ENCODE results near the gene SAMD7.

SAMD7 gene

DNA sequence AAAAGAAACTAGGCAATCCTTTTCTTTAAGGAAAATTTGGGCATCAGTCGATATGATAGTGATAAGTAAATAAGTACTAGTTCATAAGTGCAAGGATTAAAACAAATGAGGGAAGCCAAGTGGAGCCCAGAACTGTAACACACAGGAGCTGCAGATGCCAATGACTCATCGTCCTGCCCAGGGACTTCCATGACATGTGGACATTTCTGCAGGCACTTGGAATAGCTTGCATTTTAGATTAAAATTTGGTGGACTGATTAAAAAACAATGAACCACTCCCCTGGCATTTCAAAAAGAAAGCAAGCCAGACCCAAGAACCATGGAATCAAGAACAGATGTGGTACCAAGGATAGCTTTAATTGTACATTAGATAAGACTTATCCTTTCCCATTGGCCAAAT lies 2.9 kb downstream of the SAMD7 start:
- FAIRE-seq, result no peak

DNA sequence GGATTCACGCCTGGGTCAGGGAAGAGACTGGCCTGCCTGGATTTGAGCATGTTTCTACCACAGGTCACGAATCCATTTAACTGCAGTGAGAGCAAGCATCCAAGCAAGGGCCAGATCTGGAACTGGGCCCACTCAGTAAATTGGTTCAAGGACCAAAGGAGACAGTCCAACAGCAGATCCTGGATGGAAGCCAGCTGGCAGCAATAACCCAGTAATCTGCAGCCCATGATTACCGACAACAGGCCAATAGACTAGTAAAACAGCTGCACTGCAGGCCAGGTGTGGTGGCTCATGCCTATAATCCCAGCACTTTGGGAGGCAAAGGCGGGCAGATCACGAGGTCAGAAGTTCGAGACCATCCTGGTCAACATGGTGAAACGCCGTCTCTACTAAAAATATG lies 11.8 kb downstream of the SAMD7 start:
- no peak for FAIRE-seq

DNA sequence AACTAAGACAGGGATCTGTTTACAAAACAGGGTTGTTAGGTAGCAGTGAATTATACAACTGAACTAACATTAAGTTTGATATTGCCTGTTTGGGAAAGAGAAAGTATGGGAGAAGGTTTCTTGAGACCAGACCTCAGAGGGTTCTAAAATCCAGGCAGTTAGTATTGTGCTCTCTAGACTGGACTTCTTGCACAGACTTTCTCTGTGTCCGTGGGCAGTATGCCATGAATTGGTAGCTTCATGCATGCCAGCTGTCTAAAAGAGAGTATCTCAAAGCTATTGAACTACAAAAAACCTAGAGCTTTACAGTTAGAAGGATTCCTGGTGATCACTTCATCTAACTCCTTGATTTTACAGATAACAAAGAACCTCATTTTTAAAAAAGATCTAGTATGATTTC lies 12.5 kb downstream of the SAMD7 start:
- FAIRE-seq, result no peak

DNA sequence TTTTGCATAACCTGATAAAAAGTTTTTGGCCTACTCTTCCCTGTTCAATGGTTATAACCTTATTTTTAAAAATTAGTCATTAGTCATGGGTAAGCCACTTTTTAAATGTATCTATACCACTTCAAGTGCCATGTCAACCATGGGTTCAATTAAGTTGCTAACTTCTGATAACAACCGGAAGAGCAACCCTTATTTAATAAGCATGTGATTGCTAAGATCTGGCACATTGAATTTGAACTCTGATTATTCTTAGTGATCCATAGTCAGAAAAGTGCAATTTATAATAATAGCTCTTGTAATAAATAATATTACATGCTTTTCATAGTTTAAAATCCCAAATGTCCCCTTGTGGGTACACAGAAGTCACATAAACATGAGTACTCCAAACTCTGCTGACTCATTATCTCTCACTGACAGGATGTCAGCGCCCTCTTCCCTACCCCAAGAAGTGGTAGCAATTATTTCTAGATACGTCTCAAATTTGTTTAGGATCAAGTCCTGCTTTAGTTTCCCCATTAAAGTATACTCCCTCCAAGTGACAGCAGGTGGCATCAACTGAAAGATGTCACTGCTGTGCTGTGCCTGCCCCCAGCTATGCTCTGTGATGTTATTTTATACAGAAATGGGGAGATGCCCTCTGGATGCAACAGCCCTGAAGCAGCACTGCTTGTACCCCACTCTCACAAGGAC lies 18.6 kb downstream of the SAMD7 start:
- FAIRE-seq, result no peak

DNA sequence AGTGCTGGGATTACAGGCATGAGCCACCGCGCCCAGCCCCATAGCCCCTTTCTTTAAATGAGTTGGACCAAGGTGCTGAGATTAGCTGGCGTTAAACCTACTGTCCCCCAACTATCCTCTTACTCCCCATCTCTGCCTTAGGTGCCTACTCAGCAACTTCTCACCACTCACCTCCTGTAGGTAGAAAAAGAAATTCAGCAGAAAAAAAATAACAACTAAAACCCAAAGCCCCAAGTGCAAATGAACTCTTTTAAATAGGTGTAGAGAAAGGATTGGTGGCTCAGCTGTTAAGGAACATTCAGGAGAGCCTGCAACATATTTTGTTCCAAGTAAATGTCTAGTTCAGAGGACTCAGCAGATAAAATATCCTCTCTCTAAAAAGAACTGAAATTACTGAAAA lies 19.5 kb downstream of the SAMD7 start:
- no peak for FAIRE-seq

DNA sequence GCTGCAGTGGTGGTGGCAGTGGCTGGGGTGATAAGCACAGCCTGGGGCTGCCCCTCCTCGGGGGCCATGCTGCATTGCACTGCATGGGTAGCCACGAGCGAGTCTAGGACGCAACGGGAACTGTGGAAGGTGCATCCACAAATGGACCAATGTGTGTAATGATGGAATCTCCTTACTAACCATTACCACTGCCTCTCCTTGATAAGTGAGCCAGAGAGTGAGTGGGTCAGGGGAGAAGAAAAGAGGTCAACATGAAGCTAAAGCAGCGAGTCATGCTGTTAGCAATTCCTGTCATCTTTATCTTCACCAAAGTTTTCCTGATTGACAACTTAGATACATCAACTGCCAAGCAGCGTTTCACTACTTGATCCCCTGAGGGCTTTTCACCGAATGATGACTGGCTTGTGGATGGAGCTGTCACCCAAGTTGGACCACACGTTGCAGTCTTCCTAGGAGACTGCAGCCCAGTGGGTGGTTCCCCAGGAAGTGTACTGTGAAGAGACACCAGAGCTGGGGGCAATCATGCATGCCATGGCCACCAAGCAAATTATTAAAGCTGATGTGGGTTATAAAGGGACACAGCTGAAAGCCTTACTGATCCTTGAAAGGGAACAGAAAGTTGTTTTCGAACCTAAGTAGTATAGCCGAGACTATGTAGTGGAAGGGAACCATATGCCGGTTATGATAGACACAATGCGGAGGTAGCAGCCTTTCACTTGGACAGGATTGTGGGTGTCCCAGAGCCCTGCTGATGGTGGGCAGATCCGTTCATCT lies 20.6 kb downstream of the SAMD7 start:
- FAIRE-seq, result no peak

DNA sequence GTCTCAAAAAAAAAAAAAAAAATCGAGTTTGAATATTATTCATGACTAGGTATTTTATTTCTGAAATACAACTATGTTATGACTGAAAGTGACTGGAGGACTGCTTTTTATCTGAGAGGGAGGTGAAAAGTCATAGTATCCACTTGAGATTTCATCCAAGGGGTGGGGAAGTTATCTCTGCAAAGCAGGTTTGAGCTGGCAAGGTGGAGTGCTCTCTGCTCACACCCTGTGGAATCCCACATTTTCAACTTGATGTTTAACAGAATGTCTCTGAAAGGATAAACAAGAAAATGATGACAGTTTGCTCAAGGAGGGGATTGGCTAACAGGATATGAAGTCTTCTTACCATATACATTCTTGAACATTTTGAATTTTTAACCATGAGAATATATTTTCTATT lies 27.9 kb downstream of the SAMD7 start:
- no peak for FAIRE-seq

DNA sequence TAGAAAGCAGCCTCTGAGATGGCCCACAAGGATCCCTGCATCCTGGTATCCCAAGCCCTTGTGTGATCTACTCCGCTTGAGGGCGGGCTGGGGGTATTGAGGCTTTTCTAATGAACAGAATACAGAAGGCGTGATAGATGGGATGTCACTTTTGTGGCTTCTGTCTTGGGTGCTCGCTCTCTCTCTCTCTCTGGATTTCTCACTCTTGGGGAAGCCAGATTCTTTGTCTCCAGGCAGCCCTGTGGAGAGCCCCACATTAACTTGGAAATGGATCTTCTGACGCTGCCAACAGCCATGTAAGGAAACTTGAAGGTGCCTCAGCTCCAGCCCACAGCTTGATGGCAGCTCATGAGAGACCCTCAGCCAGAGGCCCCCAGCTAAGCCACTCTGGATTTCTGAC lies 28.4 kb downstream of the SAMD7 start:
- no peak for FAIRE-seq

DNA sequence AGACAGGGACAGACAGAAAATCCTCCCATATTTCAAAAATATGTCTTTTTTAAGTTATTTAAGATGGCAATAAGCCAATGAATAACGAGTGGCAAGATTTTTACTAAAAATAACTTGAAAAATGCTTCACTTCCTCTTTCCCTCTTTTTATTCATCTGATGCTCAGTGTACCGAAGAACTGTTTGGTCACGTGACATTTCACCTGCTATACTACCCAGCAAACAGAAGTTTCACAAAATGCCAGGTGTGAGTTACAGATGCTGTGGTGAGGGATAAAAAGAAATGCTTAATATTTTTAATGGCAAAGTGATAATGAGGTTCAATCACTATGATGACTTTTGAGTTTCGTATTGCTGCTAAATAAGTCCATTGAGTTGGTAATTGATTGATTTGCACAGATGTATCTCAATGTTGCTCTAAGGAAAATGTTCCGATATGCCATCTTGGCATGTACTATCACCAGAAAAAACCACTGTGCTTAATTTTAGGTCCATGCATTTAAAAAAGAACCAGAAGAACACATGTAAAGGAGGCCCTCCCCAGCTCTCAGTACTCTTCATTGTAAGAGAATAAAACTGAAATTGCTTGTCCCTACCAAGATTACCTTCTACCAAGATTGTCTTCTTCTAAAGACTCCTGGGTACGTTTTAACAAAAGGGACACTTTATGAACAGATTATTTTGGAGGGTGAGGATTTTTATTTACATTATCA lies 29.3 kb downstream of the SAMD7 start:
- no peak for FAIRE-seq

DNA sequence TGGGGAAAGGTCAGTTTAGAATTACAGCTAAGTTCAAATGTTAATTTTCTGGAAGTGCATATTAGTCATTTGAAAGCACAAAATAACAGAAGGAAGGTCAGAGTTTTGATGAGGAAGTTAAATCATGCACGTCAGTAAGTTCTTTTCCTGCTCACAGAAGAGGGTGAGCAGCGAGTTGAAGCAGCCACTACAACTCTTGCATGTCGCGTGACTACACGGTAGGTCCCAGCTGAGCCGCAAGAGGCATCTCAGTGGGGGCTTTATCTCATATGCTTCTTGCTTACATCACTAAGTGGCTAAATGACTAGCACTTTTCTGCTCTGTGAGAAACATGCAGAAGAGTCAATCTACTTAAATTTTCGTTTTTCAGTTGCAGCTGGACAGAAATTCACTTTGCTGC lies 33.9 kb downstream of the SAMD7 start:
- FAIRE-seq, result no peak

DNA sequence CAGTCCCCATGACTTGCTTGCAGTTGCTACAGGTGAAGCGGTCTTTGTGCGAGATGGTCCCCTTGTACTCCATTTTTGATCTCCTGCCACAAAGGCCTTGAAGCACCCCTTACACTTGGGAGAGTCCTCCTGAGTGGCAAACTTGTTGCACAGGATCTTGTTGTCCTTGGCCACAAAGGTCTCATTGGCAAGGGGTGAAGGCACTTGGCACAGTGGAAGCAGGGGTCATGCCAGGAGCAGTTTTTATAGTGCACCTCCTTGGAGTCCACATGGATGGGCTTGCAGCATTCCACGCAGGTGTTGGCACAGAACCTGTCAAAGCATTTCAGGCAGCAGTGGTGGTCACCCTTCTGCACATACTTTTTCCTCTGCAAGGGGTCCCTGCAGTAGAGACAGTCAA lies 35.0 kb downstream of the SAMD7 start:
- FAIRE-seq, result no peak

DNA sequence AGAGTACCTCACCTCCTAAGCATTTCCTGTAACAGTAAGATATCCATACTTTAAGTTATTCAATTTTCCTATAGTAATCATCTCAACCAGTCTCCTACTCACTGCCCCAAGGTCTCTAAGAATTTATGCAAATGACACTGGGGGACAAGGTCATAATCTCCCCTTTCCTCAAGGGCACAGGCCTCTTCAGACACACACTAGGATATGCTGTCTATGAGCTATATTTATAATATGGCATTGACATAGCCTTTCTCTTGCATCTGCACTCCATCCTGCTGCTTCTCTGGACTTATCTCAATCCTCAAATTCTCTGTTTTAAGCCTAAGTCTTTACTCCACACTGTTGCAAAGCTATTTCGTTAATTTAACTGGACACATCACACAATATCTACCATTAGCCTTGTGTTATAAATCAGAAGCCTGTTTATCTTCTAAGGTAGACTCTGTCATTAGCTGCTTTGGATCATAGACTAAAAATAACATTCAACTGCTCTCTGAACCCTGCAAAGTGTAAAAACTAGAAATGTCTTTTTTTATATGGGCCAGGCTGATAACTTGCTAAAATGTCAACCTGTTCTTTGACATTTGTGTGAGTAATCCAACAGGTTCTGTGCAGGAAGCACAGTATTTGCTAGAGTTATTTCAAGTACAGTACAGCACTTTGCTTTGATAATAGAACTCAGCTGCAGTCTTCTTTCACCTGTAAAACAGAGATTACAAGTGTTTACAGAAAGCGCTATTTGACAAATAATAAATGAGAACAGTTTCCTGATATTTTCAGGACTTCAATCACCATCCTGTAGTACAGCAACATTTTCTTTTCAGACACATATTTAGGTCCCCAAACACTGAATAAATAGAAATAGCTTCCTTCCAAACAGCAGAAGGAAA lies 37.4 kb downstream of the SAMD7 start:
- no peak for FAIRE-seq

DNA sequence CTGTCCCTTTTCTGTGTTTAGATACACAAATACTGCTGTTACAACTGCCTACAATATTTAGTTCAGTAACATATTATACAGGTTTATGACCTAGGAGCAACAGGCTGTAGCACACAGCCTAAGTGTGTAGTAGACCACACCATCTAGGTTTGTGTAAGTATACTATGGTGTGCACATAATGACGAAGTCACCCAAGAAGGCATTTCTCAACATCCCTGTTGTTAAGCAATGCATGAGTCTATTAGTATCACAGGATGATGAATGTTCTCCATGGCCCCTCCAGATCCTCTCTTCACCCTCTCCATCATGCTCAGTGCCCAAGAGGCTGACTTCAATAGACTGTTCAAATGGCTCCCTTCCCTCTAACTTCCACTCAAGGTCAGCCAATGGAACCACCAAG lies 40.7 kb downstream of the SAMD7 start:
- no peak for FAIRE-seq

DNA sequence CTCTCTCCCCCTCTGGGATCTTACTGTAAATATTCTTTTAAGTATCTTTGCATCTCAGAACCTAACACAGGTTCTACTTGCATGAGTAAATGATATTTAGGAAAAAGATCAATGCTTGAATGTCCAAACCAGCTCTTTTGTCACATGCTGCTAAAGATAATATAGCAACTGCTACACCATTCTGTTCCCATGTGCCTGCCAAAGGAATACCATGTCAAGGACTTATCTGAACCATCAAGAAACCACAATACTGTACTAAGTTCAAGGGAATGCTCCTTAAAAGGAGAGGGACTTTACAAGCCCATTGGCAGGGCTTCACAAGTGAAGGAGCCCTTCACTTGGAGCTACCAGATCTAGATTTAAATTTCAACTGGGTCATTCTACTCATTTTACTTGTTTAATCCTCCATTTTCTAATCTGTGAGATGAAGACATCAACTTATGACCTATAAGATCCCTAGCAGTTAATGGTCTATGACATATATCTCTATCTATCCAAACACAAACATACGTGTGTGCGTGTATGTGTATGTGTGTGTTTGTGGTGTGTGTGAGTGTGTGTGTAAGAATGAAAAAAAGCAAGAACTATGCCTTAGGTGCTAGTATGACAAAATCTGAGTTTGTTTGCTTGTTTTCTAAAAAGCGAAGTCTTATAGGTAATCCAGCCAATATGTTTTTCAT lies 42.2 kb downstream of the SAMD7 start:
- FAIRE-seq, result no peak

DNA sequence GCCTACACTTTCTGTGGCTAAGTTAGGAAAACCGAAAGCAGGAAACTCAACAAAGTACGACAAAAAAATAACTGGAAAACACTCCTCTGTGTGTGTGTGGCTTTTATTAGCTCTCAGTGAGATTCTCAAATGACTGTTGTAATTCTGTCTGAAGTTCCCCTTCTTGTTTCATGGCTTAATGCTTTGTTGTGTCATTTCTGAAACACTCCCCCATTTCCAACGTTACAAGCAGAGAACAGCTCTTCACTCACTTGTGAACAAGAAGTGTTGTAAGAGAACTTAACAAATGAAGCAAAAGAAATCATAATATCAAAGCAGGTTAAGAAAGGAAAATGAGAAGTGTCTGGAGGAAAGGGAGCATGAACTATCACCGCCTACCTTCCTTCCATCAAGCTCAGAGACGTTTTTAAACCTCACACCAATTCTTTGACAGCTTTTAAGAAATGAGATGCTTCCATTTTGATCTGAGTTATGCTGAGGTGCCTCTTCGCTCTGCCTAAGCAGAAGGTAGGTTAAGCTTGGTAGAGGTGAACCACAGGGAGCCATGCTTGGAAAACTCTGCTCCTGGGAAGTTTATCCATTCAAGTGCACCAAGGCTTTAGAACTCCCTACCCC lies 42.9 kb downstream of the SAMD7 start:
- FAIRE-seq, result no peak

DNA sequence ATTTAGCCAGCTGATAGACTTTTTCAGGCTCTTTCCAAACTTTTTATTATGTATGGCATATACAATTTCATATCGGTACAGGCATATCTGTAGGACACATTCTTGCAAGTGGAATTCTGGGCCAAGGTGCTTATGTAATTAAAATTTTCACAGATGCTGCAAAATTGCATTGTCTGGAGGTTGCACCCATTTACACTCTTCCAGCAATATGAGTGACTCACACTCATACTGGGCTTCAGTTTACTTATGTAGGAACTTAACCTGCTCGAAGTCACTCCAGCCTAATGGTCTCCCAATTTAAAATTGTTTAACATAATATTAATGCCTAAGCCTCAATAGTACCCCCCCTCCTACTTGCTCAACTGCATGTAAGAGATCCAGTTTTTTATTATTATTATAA lies 44.0 kb downstream of the SAMD7 start:
- FAIRE-seq, result no peak

DNA sequence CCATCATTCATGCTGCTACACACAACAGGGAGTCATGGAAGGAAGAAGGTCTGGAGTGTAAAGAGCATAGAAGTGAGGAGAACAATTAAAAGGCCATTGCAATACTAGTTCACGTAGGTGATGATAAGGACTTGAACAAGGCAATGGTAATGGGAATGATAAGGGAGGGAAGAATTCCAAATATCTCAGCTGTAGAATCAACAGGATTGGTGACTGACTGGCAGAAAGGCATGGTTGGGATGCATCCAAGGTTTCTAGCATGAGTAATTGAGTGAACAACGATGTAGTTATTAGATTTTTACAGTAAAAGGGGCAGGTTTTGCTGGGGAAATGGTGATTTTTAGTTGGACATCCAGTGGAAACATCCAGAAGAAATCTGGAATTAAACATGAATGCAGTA lies 52.8 kb downstream of the SAMD7 start:
- no peak for FAIRE-seq

DNA sequence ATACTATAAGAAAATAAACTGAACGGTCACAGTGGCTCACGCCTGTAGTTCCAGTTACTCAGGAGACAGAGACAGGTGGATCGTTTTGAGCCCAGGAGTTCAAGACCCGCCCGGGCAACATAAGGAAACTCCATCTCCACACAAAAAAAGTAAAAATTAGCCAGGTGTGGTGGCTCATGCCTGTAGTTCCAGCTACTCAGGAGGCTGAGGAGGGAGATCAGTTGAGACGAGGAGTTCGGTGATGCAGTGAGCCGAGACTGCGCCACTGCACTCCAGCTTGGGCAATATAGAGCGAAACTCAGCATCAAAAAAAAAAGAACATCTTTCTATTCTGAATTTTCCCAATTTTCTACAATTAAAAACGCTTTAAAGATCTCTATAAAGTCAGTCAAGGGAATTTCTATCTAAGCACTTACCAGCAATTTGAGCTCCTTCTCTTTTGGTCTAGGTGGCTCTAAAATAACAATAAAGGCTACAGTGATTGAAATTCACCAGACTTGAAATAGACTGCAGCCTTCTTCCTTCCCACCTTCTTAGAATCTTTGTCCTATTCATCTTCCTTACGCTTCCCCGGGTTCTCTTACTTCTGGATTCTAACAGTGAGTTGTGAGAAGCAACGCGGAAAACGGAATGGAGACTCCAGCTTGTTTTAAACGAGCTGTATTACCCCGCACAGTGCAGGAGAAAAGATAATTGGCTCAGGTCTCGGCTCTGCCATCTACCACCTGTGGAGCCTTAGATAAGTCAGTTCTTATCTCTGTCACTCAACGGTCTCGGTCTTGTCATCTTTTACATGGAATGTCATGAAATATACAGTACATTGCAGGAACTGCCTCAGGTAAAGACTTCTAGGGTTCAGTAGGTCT lies 54.4 kb downstream of the SAMD7 start:
- no peak for FAIRE-seq

DNA sequence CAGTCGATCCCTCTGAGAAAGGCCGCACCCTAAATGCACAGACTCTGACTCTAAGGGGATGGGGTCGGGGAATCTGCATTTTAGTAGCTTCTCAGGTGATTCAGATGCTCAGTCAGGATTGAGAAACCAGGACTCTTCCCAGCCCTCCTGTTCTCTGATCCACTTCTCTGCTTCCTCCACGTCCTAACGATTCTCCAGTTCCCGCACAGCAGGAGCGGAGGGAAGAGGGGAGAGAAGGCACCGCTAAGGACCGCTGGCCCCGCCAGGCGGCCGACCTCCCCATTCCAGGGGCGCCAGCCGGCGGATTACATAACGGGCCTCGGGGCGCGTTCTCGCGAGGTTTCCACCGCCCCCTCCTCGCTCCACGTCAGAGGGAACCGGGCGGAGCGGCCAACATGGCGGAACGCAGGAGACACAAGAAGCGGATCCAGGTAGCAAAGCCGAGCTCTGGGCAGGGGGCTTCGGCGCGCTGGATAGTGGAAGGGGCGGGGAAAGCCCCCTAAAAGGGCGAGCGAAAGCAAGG lies 55.1 kb downstream of the SAMD7 start, which contains the start of gene SEC62:
TSS of gene SEC62 (plus strand) at position 380 of the 523 bp plus-strand sequence. CDS start at position 396, 16 bp downstream.
- no peak for FAIRE-seq
